Effector CD8-positive, alpha-beta T cell (primary cell): ENCODE measurements around the gene GATA1.
"Not testable (repeated sequence)": the region's sequence is repeated elsewhere in the genome, so short reads cannot be mapped to it uniquely, and the experiment has no call there.

Source experiments
- DNase-seq: peaks from one replicate; lab custom pipeline; 2025; lab: John Stamatoyannopoulos, UW

Gene GATA1

DNA sequence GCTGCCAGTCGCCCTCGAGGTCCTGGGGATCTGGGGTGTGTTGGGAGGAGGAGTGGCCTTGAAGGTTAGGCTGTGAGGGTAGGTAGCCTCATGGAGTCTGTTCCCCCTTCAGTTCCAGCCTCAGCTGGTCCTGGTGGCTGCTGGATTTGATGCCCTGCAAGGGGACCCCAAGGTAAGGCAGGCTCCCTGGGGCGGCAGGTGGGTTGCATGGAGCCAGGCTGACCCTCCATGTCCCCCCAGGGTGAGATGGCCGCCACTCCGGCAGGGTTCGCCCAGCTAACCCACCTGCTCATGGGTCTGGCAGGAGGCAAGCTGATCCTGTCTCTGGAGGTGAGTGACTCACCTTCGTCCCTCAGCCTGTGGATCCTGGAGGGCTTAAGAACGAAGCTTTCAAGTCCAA lies 28.3 kb downstream of the GATA1 start:
- no peak for DNase-seq

DNA sequence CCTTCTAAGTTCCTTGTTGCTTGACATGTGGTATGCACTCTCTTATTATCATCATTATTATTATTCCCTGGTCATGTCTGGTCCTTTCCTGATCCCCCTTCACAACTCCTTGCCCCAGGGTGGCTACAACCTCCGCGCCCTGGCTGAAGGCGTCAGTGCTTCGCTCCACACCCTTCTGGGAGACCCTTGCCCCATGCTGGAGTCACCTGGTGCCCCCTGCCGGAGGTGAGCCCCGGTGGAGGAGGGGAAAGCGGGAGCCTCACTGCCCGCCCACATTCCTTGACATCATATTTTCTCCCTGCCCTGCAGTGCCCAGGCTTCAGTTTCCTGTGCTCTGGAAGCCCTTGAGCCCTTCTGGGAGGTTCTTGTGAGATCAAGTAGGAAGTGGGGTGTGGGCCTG lies 28.9 kb downstream of the GATA1 start:
- DNase-seq: no peak

DNA sequence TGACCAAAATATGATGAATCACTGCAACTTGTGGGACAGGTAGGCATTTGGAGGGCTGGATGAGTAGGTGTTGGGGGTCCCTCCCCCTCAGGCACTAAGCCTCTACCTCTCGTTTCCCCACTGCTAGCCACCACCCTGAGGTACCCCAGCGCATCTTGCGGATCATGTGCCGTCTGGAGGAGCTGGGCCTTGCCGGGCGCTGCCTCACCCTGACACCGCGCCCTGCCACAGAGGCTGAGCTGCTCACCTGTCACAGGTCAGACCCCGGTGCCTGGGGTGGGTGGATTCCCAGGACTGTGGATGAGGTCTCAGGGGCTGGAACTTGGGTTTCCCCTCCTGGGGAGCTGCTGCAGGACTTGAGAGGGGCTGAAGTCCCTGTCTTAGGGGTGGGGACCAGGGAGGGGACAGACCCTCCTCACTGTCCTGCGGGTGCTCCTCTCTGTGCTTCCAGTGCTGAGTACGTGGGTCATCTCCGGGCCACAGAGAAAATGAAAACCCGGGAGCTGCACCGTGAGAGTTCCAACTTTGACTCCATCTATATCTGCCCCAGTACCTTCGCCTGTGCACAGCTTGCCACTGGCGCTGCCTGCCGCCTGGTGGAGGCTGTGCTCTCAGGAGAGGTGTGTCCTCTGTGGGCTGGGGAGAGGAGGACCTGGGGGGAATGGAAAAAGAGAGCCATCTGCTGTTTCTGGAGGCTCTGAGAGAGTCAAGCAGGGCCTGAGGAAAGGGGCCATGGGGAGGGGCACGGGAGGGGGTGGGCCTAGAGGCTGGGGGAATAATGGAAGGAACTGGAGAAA lies 29.8 kb downstream of the GATA1 start:
- DNase-seq: no peak

DNA sequence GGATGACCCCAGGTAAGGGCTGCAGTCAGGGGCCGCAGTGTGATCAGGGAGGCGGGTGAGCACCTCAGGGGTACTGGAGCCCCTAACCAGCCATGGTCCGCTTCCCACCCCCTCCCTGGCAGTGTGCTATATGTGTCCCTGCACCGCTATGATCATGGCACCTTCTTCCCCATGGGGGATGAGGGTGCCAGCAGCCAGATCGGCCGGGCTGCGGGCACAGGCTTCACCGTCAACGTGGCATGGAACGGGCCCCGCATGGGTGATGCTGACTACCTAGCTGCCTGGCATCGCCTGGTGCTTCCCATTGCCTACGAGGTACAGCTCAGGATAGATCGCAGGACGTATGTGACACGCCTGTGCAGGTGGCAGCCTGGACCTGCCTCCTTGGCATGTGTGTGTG lies 31.7 kb downstream of the GATA1 start:
- no peak for DNase-seq

DNA sequence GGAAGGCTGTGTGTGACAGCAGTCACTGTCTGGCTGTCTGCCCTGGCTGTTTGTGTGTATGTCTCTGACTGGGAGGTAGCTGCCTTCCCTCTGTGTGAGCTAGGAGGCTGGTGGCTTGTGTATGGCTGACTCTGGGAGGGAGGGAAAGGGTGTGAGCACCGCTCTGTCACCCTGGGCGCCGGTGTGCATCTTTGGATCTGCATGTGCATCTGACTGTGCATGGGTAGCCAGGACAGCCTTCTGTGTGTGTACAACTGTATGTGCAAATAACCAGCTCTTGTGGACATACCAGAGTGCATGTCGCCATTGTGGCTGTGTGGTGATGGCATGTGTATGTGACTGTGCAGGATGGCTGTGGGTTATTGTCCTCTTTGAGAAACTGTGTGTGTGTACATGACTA lies 32.5 kb downstream of the GATA1 start:
- no peak for DNase-seq

DNA sequence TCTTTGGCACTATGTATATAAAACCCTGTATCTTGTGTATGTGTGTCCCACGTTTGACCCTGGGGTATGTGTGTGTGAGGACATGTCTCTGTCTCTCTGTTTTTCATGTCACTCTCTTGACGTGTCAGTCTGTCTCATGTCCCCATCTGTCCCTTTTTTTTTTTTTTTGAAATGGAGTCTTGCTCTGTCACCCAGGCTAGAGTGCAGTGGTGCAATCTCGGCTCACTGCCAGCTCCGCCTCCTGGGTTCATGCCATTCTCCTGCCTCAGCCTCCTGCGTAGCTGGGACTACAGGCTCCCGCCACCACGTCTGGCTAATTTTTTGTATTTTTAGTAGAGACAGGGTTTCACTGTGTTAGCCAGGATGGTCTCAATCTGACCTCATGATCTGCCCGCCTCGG lies 33.0 kb downstream of the GATA1 start:
- DNase-seq: not testable (repeated sequence)

DNA sequence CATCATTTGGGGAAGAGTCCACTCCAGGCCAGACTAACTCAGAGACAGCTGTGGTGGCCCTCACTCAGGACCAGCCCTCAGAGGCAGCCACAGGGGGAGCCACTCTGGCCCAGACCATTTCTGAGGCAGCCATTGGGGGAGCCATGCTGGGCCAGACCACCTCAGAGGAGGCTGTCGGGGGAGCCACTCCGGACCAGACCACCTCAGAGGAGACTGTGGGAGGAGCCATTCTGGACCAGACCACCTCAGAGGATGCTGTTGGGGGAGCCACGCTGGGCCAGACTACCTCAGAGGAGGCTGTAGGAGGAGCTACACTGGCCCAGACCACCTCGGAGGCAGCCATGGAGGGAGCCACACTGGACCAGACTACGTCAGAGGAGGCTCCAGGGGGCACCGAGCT lies 36.7 kb downstream of the GATA1 start:
- no peak for DNase-seq

DNA sequence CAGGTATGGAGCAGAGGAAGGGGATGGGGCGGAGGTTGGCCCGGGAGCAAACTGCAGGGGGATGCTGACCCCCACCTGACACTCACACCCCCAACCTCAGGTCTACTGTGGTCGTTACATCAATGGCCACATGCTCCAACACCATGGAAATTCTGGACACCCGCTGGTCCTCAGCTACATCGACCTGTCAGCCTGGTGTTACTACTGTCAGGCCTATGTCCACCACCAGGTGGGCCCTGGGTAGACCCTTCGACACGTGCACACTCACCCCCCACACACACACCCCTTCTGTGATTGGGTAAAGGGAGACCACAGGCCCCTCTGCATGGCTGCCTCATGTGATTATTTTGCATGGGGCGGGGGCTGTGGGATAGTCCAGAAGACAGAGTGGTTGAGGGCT lies 37.7 kb downstream of the GATA1 start:
- DNase-seq: no peak

DNA sequence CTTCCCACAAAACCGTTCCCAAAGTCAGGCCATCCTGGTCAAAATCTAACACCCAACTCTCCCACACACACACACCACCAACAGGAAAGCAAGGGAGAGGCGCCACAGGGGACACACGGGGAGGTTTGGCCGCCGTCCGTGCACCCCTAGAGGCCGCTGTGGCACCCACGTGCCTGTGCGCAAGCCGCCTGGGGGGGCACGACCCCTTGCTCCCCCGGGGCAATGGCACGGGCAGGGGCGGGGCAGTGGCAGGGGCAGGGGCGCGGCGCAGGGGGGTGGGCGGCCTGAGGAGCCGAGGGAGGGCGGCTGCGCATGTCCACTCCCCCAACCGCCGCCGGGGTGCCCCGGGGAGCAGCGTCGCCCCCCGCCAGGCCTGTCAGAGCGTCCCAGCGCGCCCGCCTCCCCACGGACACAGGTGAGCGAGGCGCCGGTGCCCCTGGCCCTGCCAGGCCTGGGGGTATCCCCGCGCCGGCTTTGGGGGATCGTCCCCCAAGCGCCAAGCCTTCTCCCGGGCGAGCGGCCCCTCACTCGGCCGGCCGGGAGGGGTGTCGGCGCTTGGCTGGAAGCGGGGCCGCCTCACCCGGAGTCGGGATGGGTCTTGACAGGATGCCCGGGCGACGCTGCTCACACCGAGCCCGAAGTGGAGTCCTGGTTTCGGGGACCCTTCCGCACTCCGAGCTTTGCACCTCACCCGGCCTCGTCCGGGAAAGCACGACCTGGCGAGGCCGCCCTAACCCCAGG lies 39.9 kb downstream of the GATA1 start, which contains the start of gene ERAS:
TSS of gene ERAS (plus strand) at position 379 of the 741 bp plus-strand sequence. CDS start 2,611 bp downstream, outside the sequence.
- DNase-seq: no peak

DNA sequence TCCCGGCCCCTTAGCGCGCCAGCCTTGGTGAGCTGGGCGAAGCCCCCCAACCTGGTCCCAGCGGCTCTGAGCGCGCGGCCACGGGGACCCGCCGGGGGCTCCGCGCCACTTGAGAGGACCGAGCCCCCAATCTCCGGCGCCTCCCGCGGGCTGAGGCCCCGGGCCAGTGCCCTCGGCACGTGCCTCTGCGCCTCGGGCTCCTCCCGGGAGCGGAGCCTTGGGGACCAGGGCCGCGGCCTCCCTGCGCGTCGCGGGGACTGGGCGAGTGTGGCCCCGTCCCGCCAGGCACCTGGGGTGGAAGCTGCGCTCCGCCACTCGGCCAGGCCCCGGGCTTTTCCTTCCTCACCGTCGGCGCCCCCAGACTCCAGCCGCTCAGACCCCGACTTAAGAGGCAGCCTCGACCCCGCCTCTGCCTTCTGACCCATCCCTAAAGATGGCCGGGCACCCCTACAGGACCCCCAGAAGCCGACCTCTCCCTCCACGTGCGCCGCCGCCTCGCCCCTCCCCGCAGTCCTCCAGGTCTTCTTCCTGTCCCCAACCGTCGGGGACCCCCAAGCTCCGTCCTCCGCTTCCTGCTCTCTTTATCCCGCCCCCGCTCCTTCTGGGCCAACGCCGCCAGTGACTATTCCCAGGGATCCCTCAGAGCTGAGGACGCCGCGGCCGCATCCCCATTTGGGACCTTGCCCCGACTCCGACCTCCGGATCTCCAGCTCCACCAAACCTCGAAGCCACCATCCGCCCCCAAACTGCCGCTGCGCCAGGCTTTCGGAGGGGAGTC lies 40.7 kb downstream of the GATA1 start:
- DNase-seq: no peak

DNA sequence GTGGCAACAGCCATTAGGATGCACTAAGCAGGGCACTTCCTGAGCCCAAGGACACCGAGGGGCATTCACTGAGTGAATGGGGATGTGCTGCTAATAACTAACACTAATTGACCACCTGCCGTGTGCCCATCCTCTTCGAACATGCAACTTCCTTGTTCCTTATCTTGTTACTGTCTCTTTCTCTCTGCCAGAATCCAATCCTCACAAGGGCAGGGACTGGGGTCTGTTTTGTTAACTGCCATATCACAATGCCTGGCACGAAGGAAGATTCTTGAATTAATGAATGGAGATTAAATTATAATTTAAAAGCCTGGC lies 41.2 kb downstream of the GATA1 start:
- no peak for DNase-seq

DNA sequence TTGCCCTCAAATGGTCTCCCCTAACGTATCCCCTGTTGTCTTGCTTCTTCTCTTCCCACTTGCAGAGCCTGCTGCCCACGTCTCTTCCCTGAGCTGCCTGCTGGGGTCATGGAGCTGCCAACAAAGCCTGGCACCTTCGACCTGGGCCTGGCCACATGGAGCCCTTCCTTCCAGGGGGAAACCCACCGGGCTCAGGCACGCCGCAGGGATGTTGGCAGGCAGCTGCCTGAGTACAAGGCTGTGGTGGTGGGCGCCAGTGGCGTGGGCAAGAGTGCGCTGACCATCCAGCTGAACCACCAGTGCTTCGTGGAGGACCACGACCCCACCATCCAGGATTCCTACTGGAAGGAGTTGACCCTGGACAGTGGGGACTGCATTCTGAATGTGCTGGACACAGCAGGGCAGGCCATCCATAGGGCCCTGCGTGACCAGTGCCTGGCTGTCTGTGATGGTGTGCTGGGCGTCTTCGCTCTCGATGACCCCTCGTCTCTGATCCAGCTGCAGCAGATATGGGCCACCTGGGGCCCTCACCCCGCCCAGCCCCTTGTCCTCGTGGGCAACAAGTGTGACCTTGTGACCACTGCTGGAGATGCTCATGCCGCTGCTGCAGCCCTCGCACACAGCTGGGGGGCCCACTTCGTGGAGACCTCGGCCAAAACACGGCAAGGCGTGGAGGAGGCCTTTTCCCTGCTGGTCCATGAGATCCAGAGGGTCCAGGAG lies 42.8 kb downstream of the GATA1 start:
- no peak for DNase-seq

DNA sequence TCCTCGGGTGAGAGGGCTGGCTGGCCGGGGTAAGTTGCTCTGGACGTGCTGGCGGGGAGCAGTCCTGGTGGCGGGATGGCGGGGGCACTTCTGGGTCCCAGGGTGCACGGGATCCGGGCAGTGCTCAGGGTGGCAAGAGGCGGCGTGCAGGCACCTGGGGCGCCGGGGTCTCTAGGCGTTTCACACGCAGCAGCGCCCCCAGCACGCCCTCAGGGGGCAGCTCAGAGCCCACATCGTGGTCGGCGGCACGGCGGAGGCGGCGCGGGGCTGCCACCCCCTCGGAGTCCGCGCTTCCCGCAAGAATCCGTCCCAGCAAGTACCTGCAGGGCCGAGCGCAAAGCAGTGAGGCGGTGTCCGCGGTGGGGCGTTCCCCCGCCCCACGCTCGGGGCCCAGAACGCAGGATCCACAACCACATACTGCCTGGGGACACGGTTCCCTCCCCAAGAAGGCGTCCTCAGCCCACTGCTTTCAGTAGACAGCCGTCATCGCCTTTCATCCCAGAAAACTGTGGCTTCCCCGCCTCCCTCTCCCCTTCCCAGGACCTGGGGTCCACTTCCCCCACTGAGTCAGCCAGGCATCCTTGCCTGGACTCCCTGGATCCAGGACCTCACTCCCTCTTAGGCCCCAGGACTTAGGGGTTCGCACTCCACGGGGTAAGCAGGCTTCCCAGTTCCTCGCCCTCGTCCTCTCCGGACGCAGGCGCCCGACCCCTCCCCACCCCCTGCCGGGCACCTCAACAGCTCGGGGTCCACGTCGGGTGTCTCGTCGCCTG lies 44.9 kb downstream of the GATA1 start:
- no peak for DNase-seq

DNA sequence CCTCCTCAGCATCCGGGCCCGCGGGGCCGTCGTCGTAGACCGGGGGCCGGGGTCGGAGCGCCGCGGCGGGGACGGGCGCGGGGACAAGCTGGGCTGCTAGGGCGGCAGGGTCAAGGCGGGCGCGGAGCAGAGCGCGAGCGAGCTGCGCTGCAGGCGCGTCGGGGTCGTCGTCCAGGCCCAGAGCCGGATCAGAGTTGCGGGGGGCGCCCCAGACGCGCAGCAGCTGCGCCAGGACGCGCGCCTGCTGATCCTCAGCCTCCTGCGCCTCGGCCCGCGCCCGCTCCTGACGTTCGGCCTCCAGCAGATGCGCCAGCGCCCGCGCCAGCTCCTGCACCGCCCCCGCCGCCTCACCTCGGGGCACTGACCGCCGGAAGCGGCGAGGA lies 45.5 kb downstream of the GATA1 start:
- DNase-seq: no peak

DNA sequence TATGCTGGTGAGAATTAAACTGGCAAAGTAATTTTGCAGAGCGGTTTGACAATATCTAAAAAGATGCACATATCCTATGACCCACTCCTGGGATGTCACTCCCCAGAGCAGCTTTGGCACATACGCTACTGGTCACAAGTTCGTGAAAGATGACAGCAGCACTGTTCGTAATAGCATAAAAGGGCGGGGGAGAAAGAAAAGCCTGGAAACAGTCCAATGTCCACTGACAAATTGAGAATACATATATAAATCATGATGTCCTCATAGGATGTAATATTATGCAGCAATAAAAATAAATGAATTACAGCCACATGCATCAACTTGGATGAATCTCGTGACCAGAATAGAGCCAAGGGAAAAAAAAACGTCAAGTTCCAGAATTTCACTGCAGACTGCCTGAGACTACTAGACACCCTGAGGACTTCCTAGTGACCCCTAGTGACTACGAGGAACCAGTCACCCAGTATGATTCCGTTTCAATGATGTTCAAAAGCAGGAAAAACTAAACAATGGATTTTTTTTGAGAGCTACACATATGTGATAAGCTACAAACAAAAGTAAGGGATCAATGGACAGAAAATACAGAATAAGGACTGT lies 47.2 kb downstream of the GATA1 start:
- no peak for DNase-seq

DNA sequence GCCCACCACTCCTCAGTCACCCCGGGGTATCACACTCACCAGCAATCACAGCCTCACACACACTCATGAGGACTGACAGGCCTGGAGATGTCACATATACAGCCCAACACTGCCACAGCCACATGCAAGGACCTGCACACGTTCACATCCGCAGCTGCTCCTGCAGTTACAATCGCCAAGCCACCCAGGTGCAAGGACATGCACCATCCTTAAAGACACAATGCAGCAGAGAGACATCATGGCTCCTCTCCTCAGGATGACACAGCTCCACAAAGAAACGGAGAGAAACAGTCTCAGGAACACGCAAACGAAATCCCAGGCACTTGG lies 48.0 kb downstream of the GATA1 start:
- no peak for DNase-seq

DNA sequence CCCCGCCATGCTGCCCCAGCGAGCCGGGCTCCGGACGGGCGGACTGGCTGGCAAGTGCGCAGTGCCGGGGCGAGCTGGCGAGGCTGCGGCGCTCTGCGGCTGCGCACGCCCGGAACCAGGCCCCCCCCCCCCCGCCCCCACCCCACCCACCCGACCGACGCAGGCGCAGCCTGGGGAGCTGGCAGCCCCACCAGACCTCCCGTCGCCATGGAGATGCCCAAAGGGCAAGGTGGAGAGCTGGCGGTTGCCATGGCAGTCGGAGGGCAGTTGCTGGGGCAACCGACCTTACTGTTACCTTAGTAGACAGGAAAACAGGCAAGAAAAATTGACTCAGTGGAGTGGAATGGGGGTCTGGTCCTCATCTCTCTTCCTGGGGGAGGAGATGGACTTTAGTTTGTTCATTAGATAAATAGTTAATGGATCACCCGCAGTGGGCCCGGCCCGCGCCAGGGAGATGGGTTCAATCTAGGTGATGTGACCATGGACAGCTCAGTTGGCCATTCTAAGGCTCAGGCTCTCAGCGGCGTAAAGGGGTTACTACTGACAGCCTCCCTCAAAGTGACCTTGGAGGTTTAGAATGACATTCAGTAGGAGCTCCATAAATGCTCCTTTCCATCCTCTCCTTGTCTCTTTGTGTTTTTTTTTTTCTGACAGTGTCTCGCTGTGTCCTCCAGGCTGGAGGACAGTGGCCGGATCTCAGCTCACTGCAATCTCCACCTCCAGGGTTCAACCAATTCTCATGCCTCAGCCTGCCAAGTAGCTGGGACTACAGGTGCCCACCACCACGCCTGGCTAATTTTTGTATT lies 49.3 kb downstream of the GATA1 start, which contains the start of gene PCSK1N:
TSS of gene PCSK1N (minus strand) at position 87 of the 806 bp plus-strand sequence. CDS start at position 9, 78 bp downstream.
- peak; percentile 27 for DNase-seq

DNA sequence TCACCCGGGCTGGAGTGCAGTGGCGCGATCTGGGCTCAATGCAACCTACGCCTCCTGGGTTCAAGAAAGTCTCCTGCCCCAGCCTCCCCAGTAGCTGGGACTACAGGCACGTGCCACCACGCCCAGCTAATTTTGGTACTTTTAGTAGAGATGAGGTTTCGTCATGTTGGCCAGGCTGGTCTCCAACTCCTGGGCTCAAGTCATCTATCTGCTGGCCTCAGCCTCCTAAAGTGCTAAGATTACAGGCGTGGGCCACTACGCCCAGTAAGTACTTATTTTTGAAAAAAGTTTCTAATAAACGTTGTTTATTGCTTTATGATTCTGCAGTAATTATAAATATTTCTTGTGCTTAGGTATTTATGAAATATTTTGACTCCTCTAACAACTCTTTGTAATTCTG lies 53.3 kb downstream of the GATA1 start:
- DNase-seq: no peak
